ENCODE measurements around the gene GH2.
A peak's percentile ranks its signal among the peaks of the same experiment; 100 is the strongest.
"Not testable (repeated sequence)": the region's sequence is repeated elsewhere in the genome, so short reads cannot be mapped to it uniquely, and the experiment has no call there.

The GH2 gene

GRCh38 chr17:63925615-63926014 is 43.9 kb upstream of the GH2 start:
- no CpG with 5 or more reads among the region's 5 CpGs for WGBS, 2 donors (ENCODE audit: extremely low coverage in 2 of 2, insufficient read length in 2 of 2, insufficient replicate concordance in 1 of 2)
- no peaks in the 10 kb centered on the region for H3K9me3 ChIP-seq (replicated peaks in 1 of 2; ENCODE audit: control insufficient read depth in 2 of 2, insufficient read depth in 1 of 2, low read depth in 1 of 2, low read length in 2 of 2)

GRCh38 chr17:63922402-63922801 is 40.7 kb upstream of the GH2 start:
- H3K23ac ChIP-seq (ENCODE audit: low read depth, low read length, poor library complexity); H3K4me2 ChIP-seq (ENCODE audit: insufficient read depth, low read length, poor library complexity, severe bottlenecking); H3K4ac ChIP-seq (ENCODE audit: low read length); H4K91ac ChIP-seq (ENCODE audit: low read depth, low read length, poor library complexity); H3K4me1 ChIP-seq (ENCODE audit: control insufficient read depth in 2 of 2, insufficient read depth in 1 of 2, low read depth in 1 of 2, low read length in 2 of 2); H4K8ac ChIP-seq (ENCODE audit: low read depth, low read length); H3K36me3 ChIP-seq (replicated peaks in 1 of 2; ENCODE audit: control insufficient read depth in 2 of 2, insufficient read depth in 2 of 2, low read length in 2 of 2); H3K4me3 ChIP-seq (ENCODE audit: low read length in 2 of 2); H2AK5ac ChIP-seq (ENCODE audit: low read depth, low read length); DNase-seq (ENCODE audit: low spot score); H3K9me3 ChIP-seq (replicated peaks in 1 of 2; ENCODE audit: control insufficient read depth in 2 of 2, insufficient read depth in 1 of 2, low read depth in 1 of 2, low read length in 2 of 2); H3K79me1 ChIP-seq (ENCODE audit: low read depth, low read length); H3K27me3 ChIP-seq (ENCODE audit: control insufficient read depth in 3 of 3, insufficient read depth in 3 of 3, low read depth in 1 of 3, low read length in 3 of 3); H3K9ac ChIP-seq (ENCODE audit: low read depth, low read length, poor library complexity); H2BK15ac ChIP-seq (ENCODE audit: low read length); H3K27ac ChIP-seq (replicated peaks; ENCODE audit: low read length); H2BK120ac ChIP-seq (ENCODE audit: low read depth, low read length); H2BK12ac ChIP-seq (ENCODE audit: low read length); H2AFZ ChIP-seq (ENCODE audit: low read length); H2BK5ac ChIP-seq (ENCODE audit: low read length); H3K18ac ChIP-seq (ENCODE audit: low read length); H3K14ac ChIP-seq (ENCODE audit: low read length): not testable (repeated sequence)
- WGBS, 2 donors (ENCODE audit: extremely low coverage in 2 of 2, insufficient read length in 2 of 2, insufficient replicate concordance in 1 of 2): no CpG with 5 or more reads among the region's 9 CpGs

More at GRCh38 chr17:63925615-63926014, 43.9 kb upstream of the GH2 start:
- Histone ChIP-seq H3K23ac (ENCODE audit: low read depth, low read length, poor library complexity) (peak overlapping the region; percentile 12), H3K79me1 (ENCODE audit: low read depth, low read length) (no peaks in the 10 kb centered on the region), H3K27me3 (ENCODE audit: control insufficient read depth in 3 of 3, insufficient read depth in 3 of 3, low read depth in 1 of 3, low read length in 3 of 3) (peaks cover 0 to 4% (median 0%) of the 10 kb centered on the region in 3 experiments), H4K91ac (ENCODE audit: low read depth, low read length, poor library complexity) (no peak overlapping the region), H3K4ac (ENCODE audit: low read length) (no peak overlapping the region), H2AFZ (ENCODE audit: low read length) (no peak overlapping the region), H3K36me3 (replicated peaks in 1 of 2; ENCODE audit: control insufficient read depth in 2 of 2, insufficient read depth in 2 of 2, low read length in 2 of 2) (no peaks in the 10 kb centered on the region), H4K8ac (ENCODE audit: low read depth, low read length) (no peak overlapping the region), H3K9ac (ENCODE audit: low read depth, low read length, poor library complexity) (no peak overlapping the region), H3K4me2 (ENCODE audit: insufficient read depth, low read length, poor library complexity, severe bottlenecking) (no peak overlapping the region), H3K4me1 (ENCODE audit: control insufficient read depth in 2 of 2, insufficient read depth in 1 of 2, low read depth in 1 of 2, low read length in 2 of 2) (peaks cover 0 to 2% of the 10 kb centered on the region in 2 donors), H2BK15ac (ENCODE audit: low read length) (no peak overlapping the region), H3K4me3 (ENCODE audit: low read length in 2 of 2) (no peak overlapping the region), H2BK5ac (ENCODE audit: low read length) (no peak overlapping the region), H3K18ac (ENCODE audit: low read length) (peak overlapping the region; percentile 76), H3K14ac (ENCODE audit: low read length) (peak overlapping the region; percentile 21), H3K27ac (replicated peaks; ENCODE audit: low read length) (no peak overlapping the region), H2BK120ac (ENCODE audit: low read depth, low read length) (no peak overlapping the region), H2BK12ac (ENCODE audit: low read length) (no peak overlapping the region), H2AK5ac (ENCODE audit: low read depth, low read length) (peak overlapping the region; percentile 75)
- DNase-seq (ENCODE audit: low spot score): no peak

DNA sequence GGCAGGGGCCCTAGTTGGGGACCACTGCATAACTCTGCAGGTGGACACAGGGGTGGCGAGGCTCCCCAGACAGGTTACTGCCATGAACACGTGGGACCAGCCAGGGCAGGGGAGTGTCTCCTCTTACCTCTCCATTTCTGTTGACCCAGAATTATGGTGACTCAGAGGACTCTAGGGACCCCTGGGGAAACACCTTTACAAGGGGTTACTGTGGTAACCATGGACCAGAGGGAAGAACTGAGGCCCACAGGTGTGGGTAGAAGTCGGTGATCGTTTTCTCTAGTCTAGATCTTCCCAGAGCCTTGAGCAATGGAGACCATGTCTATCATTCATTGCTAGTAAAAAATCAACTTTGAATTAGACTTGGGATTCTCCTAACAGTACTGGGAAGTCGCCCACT is 39.0 kb upstream of the GH2 start:
- not testable (repeated sequence) for H3K4ac ChIP-seq (ENCODE audit: low read length); H3K79me1 ChIP-seq (ENCODE audit: low read depth, low read length); H3K4me2 ChIP-seq (ENCODE audit: insufficient read depth, low read length, poor library complexity, severe bottlenecking); H3K9me3 ChIP-seq (replicated peaks in 1 of 2; ENCODE audit: control insufficient read depth in 2 of 2, insufficient read depth in 1 of 2, low read depth in 1 of 2, low read length in 2 of 2); DNase-seq (ENCODE audit: low spot score); H3K27ac ChIP-seq (replicated peaks; ENCODE audit: low read length); H3K9ac ChIP-seq (ENCODE audit: low read depth, low read length, poor library complexity); H2AFZ ChIP-seq (ENCODE audit: low read length); H3K14ac ChIP-seq (ENCODE audit: low read length); H2BK12ac ChIP-seq (ENCODE audit: low read length); H2BK120ac ChIP-seq (ENCODE audit: low read depth, low read length); H3K27me3 ChIP-seq (ENCODE audit: control insufficient read depth in 3 of 3, insufficient read depth in 3 of 3, low read depth in 1 of 3, low read length in 3 of 3); H3K4me3 ChIP-seq (ENCODE audit: low read length in 2 of 2); H3K4me1 ChIP-seq (ENCODE audit: control insufficient read depth in 2 of 2, insufficient read depth in 1 of 2, low read depth in 1 of 2, low read length in 2 of 2); H2BK5ac ChIP-seq (ENCODE audit: low read length); H3K18ac ChIP-seq (ENCODE audit: low read length); H2AK5ac ChIP-seq (ENCODE audit: low read depth, low read length); H4K91ac ChIP-seq (ENCODE audit: low read depth, low read length, poor library complexity); H4K8ac ChIP-seq (ENCODE audit: low read depth, low read length); H3K36me3 ChIP-seq (replicated peaks in 1 of 2; ENCODE audit: control insufficient read depth in 2 of 2, insufficient read depth in 2 of 2, low read length in 2 of 2); H2BK15ac ChIP-seq (ENCODE audit: low read length); H3K23ac ChIP-seq (ENCODE audit: low read depth, low read length, poor library complexity)
- WGBS, 2 donors (ENCODE audit: extremely low coverage in 2 of 2, insufficient read length in 2 of 2, insufficient replicate concordance in 1 of 2): no CpG with 5 or more reads among the region's 5 CpGs

GRCh38 chr17:63920050-63920449 is 38.3 kb upstream of the GH2 start:
- H2AK5ac ChIP-seq (ENCODE audit: low read depth, low read length); H3K4me1 ChIP-seq (ENCODE audit: control insufficient read depth in 2 of 2, insufficient read depth in 1 of 2, low read depth in 1 of 2, low read length in 2 of 2); H2BK15ac ChIP-seq (ENCODE audit: low read length); H2BK5ac ChIP-seq (ENCODE audit: low read length); DNase-seq (ENCODE audit: low spot score); H3K36me3 ChIP-seq (replicated peaks in 1 of 2; ENCODE audit: control insufficient read depth in 2 of 2, insufficient read depth in 2 of 2, low read length in 2 of 2); H3K27me3 ChIP-seq (ENCODE audit: control insufficient read depth in 3 of 3, insufficient read depth in 3 of 3, low read depth in 1 of 3, low read length in 3 of 3); H3K23ac ChIP-seq (ENCODE audit: low read depth, low read length, poor library complexity); H2AFZ ChIP-seq (ENCODE audit: low read length); H4K91ac ChIP-seq (ENCODE audit: low read depth, low read length, poor library complexity); H3K14ac ChIP-seq (ENCODE audit: low read length); H4K8ac ChIP-seq (ENCODE audit: low read depth, low read length); H3K4me2 ChIP-seq (ENCODE audit: insufficient read depth, low read length, poor library complexity, severe bottlenecking); H3K4ac ChIP-seq (ENCODE audit: low read length); H3K18ac ChIP-seq (ENCODE audit: low read length); H3K4me3 ChIP-seq (ENCODE audit: low read length in 2 of 2); H2BK12ac ChIP-seq (ENCODE audit: low read length); H3K9me3 ChIP-seq (replicated peaks in 1 of 2; ENCODE audit: control insufficient read depth in 2 of 2, insufficient read depth in 1 of 2, low read depth in 1 of 2, low read length in 2 of 2); H3K79me1 ChIP-seq (ENCODE audit: low read depth, low read length); H2BK120ac ChIP-seq (ENCODE audit: low read depth, low read length); H3K27ac ChIP-seq (replicated peaks; ENCODE audit: low read length); H3K9ac ChIP-seq (ENCODE audit: low read depth, low read length, poor library complexity): not testable (repeated sequence)
- WGBS, 2 donors (ENCODE audit: extremely low coverage in 2 of 2, insufficient read length in 2 of 2, insufficient replicate concordance in 1 of 2): no CpG with 5 or more reads among the region's 6 CpGs
